ENCODE results near the gene TBCEL.

The TBCEL gene

DNA sequence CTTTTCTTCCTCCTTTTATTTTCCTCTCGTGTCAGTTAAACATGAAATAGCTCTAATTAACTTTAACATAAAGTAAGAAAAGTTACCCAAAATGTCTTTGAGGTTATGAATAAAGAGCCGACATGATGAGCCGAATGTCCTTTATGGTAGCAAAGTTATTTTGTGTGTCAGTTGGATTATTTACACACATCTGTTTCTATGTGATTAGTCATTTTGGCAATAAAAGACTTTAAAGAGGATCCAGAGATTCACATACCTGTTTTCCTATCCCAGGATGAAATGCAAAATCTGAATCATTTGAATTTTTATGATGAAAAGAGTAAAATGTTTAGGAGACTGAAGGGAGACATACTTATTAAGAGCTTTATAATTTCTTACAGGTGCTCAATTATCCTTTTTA lies 43.1 kb downstream of the TBCEL start:
- no peak for DNase-seq

DNA sequence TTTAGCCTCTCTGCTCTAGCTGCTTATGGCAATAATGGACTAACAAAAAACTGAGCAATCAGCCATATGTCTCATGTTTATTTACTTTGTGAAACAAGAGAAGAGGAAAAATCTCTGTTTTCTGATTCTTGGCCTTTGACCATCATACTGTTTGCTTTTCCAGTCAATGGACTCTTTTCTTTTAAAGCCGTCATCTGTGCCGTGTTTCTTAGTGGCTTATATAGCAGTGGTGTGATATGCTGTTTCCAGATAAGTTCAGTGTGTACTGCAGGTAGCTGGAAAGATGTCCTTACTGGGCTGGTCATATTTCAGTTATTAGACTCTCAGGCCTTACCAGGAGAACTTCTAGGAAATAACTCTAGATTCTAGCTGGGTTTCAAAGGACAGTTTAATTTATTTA lies 43.6 kb downstream of the TBCEL start:
- no peak for DNase-seq

DNA sequence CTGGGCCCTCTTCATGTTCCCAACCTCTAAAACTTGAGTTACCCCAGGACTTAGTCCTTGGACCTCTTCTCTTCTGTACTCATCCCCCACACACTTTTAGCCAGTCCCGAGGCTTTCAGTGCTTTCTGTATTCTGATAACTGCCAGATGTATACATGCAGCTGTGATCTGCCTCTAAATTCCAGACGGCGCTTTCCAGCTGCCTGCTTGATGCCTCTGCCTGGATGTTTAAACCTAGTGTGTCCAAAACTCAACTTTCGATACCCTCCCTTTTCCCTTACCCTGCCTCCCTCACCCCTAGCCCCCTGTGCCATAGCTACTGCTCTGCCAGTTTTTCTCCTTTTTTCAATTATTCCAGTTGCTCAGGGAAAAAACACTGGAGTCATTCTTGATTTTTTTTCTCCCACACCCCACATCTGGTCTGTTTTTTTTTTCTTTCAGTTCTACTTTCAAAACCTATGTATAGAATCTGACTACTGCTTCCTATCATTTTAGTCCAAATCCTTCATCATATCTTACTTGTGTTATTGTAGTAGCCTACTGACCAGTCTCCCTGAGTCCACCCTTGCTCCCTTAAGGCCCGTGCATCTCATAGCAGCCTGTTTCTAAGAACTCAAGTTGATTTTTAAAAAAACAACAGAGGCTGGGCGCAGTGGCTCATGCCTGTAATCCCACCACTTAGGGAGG lies 44.2 kb downstream of the TBCEL start:
- DNase-seq: peak; percentile 30

DNA sequence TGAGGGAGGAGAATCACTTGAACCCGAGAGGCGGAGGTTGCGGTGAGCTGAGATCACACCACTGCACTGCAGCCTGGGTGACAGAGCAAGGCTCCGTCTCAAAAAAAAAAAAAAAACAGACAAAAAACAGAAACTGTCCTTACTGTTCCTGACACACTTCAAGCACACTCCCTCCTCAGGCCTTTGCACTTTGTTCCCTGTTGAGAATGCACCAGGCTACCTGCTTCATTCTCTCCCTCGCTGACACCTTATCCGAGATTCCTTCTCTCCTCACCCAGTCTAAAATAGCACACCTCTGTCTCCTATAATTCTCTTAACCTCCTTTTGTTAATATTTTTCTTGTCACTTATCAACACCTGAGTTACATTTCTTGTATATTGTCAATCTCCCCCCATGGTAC lies 44.9 kb downstream of the TBCEL start:
- no peak for DNase-seq

DNA sequence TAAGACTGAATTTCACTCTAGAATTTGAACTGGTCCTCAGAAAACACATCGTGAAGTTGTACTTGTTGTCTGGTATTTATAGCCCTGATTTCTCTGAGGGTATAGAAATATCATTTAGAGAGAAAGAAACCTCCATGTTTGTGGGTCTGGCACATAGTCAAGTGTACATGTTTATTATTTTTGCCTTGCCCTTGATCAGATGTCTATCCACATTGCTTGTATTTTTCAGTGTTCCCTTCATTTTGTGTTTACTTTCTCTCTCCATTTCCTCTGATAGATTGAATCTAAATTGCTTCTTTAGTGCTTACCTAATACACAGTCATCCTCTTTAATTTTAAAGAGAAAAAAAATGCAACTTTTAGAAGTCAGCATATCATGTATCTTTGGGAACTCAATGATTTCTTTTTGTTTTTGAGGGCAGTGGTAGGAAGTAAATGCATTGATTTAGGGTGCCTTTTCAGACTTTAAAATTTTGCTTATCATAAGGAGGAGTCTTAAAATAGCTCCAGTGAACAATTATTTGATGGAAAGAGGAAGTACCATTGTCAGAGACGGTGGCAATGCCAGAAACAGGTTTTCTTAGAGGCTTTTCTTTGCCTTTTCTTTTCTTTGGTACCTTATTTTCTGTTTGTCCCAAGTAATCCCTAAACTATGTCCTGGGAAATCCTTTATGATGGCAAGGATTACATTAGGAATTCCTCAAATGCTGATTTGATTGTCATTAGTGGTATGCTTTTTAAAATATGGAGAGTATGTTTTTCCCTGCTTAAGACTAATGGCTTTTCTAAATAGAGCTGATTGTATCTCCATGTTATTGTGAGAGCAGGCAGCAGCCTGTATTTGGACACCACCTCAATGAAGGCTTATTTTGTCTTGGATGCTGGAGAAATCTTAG lies 47.3 kb downstream of the TBCEL start:
- DNase-seq: peak; percentile 4

DNA sequence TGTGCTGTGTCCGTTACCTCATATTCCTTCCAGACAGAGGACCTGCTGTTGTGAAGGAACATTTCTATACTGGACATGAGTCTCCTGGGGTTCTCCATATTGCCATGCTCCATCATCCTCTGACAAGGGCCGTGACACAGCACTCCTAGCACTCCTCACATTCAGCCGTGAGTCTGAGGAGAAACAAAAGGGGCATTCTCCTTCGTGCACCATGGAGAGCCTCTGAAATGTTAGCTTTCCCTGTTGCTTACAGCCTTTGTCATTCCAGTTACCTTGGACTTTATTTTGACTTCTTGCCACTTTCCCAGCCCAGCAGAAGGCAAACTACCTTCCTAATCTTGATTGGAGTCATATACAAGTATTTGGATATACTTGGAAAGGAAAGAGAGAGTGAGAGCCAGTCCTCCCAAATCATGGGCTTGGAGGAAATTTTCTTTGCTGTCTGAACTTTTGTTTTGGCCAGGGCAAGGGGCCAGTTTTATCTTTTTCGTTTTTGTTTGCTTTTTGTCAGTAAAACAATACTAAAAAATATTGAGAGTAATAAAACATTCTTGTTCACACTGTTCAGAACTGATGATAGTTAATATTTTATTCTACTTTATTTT lies 48.0 kb downstream of the TBCEL start:
- no peak for DNase-seq

DNA sequence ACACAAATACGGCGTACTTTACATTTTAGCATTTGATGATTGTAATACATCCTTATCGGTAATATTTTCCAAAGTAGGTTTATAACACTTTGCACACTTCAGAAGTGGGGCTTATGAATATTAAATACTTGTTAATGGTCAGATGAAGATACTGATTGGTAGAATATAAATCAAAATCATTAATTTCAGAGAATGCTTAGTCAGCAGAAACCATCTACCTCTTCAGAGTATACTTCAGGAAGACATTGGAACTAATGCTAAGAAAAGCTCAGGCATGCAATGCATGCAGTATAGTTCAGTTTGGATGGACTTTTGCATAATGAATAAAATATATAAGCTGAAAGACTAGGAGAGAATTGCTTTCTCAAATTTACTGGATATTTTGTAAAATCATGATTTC lies 57.4 kb downstream of the TBCEL start:
- DNase-seq: no peak

DNA sequence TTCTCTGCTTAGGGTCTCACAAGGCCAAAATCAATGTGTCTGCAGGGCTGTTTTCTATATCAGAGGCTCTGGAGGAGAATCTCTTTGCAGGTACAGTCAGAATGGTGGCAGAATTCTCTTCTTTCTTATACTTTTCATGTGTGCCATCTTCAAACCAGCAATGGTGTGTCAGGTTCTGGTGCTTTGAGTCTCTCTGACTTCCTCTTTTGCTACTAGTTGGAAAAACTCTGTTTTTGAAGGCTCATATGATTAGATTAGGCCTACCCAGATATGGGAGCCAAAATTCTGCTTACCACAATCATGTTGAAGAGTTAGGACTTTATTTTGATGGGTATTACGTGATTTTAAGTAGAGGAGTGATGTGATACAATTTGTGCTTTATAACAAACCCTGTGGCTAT lies 58.3 kb downstream of the TBCEL start:
- peak; percentile 0 for DNase-seq

DNA sequence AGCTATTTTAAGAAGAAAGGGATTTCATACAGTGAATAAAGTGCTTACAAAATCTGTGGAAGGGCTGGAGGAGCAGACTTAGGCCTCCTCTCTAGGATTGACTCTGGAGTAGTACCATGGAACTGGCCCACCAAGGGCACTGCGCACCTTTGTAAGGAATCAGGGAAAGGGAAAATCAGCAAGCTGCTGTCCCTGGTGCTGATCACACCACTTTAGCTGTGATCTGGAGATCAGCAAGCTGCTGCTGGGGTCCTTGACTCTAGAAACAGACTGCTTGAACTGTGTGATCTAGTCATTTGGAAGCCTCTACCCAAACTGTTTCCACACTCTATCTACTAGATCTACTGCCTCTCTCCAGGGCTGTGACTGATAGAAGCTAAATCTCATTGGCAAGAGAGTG lies 58.8 kb downstream of the TBCEL start:
- DNase-seq: no peak

DNA sequence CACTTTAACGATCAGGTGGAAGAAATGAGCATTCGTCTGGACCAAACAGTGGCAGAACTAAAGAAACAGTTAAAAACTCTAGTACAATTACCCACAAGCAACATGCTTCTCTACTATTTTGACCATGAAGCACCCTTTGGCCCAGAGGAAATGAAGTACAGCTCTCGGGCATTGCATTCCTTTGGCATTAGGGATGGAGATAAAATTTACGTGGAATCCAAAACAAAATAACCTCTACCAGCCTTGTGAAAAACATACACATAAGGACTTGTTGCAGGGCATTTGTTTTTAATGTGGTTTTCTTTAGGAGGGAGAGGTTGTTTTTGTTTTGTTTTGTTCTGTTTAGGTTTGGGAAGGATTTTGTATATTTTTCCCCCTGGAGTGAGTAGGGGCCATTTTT lies 63.0 kb downstream of the TBCEL start:
- DNase-seq: no peak

DNA sequence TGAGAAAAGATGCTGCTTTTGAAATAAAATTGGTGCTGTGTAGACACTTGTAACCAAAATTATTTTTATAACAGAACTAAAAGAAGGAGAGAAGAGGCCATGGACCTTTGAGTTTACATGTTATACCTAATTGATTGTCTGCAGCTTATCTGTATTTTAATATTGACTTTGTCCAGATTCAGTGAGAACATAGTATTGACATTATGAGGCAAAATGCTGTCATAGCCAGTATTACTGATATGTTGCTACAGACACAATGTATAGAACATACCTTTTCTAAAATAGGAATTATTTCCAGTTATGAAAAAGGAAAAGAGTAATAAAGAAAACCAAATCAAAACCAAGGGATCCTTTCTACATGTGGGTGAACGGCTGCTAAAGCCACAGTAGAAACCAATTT lies 65.7 kb downstream of the TBCEL start:
- no peak for DNase-seq

DNA sequence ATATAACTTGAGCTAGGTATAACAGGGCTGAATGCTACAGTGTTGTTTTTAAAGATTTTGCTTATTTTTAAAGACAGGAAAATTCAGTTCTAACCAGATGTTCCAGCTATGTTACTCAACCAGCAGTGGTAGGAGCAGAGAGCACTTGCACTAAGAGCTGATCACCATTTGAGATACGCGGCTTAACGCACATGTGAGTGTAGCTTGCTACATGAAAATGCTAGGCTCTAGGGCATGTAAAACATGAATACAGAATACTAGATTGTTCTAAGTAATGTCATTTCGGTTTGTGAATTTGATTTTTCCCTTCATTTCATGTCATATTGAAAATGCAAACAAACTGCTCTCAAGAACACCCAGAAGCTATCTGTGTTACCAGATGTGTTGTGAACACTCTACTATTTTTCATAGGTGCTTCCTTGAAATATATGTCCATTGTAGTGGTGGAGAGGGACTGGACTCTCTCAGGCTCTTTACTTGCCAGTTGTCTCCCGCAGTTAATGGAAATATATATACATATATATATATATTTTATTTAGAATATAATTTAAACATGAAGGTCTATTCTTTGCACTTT lies 66.3 kb downstream of the TBCEL start:
- DNase-seq: peak; percentile 36

DNA sequence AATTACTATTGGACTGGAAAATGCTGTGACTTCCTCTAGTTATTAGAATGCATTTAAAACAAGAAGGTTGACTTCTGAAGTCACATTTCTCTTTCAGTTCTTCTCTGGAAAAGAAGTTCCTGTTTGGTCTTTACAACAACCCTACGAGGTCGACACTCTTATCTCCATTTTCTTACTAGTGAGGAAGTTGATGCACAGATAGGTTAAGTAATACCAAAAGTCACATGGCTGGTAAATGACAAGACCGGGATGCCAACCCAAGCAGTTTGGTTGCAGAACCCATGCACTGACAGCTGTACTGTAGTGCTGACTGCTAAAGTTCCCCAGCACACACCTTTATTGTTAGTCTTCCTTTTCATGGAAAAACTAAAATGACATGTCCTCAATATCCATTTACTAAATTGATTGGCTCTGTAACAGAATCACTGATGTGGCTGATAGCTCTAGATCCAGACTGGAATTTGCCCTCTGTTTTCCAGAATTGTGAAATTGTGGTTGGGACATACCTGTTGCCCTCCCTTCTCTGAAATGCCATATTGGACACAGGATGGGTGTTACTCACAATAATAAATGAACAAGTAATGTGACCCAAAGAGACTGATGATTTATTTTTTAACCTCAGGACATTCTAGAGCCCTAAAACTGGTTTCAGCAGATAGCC lies 67.7 kb downstream of the TBCEL start:
- peak; percentile 94 for DNase-seq

DNA sequence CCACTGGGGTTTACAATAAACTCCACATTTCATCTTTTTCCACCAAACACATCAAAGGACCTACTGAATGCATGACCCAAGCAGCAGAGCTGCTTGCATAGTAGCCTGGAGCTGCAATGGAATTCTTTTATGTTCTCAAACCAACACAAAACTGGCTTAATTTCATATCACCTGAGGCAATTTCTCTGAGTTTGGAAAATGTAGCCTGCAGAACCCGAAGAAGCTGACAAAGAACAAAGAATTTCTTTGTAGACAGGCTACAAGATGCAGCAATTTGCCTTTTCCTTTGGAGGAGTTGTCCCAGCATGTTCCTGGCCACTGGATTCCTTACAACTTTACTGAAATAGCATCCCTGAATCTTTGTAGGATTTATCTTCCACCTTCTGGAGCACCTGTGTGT lies 71.7 kb downstream of the TBCEL start:
- no peak for DNase-seq

DNA sequence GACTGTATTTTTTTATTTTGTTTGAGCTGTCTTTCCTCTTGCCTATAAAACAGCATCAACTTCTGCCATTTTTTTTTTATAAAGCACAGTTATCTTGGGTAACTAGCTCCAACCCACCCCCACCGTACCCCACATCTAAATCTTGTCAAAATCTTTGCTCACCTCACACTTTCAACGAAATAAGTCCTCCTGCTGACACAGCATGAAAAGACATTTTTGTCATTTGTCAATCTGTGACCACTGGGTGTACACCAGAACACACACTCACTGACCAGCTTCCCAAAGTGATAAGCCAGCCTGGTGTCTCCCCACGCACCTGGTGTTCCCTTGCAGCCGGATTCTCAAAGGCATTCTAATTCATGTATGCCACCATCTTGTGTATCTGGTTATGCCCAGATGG lies 75.5 kb downstream of the TBCEL start:
- no peak for DNase-seq

DNA sequence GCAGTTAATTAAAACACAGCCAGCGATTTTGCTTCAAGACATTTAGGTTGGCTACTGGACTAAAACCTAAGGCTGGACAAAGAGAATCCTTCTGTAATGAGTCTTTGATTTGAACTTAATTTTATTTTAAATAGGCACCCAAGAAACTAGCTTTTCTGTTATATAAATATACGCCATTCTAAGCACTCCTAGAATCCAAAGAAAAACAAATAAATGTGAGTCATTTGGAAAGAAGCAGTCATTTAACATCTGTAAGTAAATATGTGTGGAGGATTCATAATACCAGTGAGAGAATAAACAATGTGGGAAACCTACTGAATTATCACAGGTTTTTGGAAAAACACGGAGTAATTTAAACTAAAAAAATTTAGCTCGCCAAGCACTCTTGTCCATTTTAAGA lies 76.0 kb downstream of the TBCEL start:
- DNase-seq: no peak

DNA sequence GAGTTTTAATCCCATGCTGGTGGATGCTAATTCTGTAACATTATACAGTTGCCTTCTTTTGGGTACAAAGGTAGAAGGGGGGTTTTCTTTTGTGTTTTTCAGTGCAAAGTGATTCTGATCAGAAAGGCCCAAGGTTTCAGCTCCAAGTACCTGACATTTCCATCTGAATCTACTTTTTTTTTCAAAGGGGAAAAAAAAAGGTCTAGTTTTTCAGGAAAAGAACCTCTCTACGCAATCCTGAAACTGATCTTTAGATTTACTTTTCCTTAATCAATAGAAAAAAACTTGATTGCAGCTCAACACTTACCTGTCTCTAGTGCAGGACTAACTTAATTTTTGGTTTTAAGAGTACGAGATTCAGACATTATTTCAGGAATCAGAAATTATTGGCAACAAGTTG lies 77.0 kb downstream of the TBCEL start, which contains the start of gene TECTA:
Gene TECTA, plus strand, starts transcription at position 301 of the 400 bp plus-strand sequence. CDS start 1,423 bp downstream, outside the sequence.
- DNase-seq: no peak

DNA sequence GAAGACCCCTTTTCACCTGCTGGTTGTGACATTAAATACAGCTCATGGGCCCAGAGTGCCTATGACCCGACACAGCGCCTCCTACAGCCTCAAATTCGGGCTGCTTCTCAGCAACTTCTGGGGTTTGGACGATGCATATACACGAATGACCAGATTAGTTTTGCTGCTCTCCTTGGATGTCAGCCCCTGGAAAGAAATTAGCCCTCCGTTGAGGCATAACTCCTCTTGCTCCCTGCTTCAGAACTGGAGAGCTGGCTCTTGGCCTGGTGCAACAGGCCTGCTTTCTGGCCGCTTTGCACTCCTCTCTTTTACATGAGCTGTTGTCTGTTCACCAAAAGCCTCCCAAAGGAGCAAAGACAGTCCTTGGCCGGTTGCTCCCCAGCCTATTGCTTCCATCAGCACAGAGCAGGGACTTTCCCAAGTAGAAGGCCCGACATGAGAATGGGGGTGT lies 80.4 kb downstream of the TBCEL start:
- DNase-seq: no peak

DNA sequence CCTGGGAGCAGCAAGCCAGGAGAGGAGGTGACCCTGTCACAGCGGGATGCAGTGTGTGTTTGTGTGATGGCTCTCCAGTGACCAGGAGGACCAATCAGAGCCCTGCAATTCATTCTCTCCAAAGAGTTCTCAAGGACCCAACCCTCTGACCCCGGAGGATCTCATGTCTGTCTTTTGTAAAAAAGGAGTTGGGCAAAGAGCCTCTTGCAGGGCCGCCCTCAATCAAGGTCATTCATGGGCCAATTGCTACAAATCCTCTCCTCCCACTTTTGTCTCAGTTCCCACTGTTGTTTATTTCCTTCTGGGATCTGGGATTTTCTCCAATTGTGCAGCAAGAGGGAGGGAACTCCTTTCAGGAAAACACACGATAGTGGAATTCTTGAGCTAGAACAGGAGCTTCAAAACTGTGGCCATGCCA lies 81.2 kb downstream of the TBCEL start:
- DNase-seq: no peak

DNA sequence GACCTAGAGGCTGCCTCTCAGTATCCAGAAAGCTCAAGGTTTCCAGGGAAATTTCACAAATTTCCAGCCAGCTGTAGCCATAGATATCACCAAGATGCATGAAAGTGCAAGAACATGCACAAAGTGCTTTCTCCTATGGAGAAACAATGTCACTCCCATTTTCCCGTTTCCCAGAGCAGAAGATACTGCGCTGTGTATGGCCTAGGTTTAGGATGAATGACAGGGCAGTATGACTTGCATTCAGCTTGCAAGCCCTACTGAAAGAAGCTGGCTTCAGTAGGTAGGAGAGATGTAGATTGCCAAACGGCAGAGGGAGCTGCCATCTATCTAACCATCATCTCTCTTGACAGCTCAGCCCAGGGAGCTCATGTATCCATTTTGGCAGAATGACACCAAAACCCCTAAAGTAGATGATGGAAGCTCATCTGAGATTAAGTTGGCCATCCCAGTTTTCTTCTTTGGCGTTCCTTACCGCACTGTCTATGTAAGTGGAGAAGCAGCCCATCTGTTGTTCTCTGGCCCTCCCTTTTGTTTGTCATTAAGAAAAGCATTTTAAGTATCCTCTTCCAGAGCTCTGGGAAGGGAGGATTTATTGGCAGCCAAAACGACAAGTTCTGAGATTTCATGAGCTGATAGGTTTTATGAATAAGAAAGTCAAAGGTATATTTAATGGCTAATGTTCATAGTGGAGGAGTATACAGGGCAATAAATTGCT lies 81.7 kb downstream of the TBCEL start:
- no peak for DNase-seq

DNA sequence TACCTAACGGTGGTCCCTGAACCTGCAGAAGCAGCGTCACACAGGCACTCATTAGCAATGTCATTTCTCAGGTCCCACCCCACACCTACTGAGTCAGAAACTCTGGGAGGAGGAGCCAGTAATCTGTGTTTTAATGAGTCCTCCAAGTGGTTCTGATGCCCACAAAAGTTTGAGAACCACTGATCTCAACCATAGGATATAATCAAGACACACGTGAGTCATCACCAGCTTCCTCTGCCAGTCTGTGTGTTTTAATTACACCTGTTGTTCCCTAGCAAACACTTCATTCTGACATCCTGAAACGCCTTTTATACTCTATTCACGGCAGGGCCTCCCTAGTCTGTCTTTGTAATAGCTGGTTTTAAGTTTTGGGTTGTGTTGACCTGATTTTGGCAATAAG lies 82.9 kb downstream of the TBCEL start:
- no peak for DNase-seq

DNA sequence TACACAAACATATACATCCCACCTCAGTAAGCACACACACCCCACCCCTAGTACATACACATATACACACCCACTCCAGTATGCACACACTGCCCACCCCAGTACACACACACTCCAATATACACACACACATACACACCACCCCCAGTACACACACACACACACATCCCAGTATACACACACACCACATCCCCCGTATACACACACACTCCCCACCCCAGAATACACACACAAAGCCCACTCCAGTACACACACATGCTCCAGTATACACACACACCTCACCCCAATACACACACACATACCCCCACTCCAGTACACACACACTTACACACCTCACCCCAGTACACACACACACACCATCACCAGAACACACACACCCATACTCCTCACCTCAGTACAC lies 84.5 kb downstream of the TBCEL start:
- no peak for DNase-seq

All from MV-4-11 (cell line).